Thyroid gland (tissue), 4 donors: ENCODE data around the gene NOPCHAP1.

Experiments
- CTCF ChIP-seq, 6 experiments: fragments of 200-600 bp in 3 of 6; fragments of 450-650 bp in 3 of 6; sonication (generic) in 3 of 6; IDR thresholded peaks; one replicate each; pipeline ENCODE4 v1.5.1; 2016 to 2019; ENCODE audit warnings: antibody characterized with exemption in 6 of 6, mild to moderate bottlenecking in 2 of 6, inconsistent platforms in 1 of 6, moderate library complexity in 1 of 6
- POLR2A ChIP-seq, 2 donors: fragments of 450-650 bp; IDR thresholded peaks; one replicate each; pipeline ENCODE4 v1.6.1; 2017; ENCODE audit warnings: antibody characterized with exemption in 2 of 2, mild to moderate bottlenecking in 2 of 2, moderate library complexity in 1 of 2

- TF ChIP-seq CTCF (IDR thresholded peaks at IDR 0.05) (no peak), POLR2A (IDR thresholded peaks at IDR 0.05) (no peak)
Measured at GRCh38 chr12:105032703-105033357, 46.7 kb downstream of the NOPCHAP1 start.
